Activated CD4-positive, alpha-beta memory T cell treated with anti-CD3 and anti-CD28 coated beads for 36 hours (primary cell): ENCODE results near the gene NFE2L1. TPM values are rescaled to one million over a fixed set of nuclear protein-coding genes. Genes with fewer than 3 reads are reported as not detected.
A peak's percentile ranks its signal among the peaks of the same experiment; 100 is the strongest.

Experiments
- CTCF ChIA-PET: fragments of 350-600 bp; sonication (Branson Sonifier 250); formaldehyde crosslinking; loops from one replicate; lab custom pipeline; 2021; ENCODE audit warnings: antibody characterized with exemption, inconsistent platforms; lab: Charles Lee
- POLR2A ChIA-PET: fragments of 350-600 bp; sonication (Branson Sonifier 250); formaldehyde crosslinking; loops from one replicate; lab custom pipeline; 2021; ENCODE audit warnings: antibody characterized with exemption; lab: Charles Lee
- DNase-seq: peaks from one replicate; pipeline ENCODE4 v3.0.0-alpha.2; 2020
- H3K27ac Mint-ChIP-seq: one replicate; pipeline ENCODE4 v1.8.0; 2021; ENCODE audit warnings: mixed read lengths
- H3K27me3 Mint-ChIP-seq: one replicate; pipeline ENCODE4 v1.8.0; 2021; ENCODE audit warnings: mixed read lengths
- H3K36me3 Mint-ChIP-seq: one replicate; pipeline ENCODE4 v1.8.0; 2021; ENCODE audit warnings: mixed read lengths
- H3K4me1 Mint-ChIP-seq: one replicate; pipeline ENCODE4 v1.8.0; 2021; ENCODE audit warnings: low read depth, mixed read lengths
- H3K4me3 Mint-ChIP-seq: one replicate; pipeline ENCODE4 v1.8.0; 2021; ENCODE audit warnings: mild to moderate bottlenecking, mixed read lengths
- H3K9me3 Mint-ChIP-seq: one replicate; pipeline ENCODE4 v1.8.0; 2021; ENCODE audit warnings: mixed read lengths
- intact Hi-C: fragments of 100-400 bp; cut with micrococcal nuclease; formaldehyde crosslinking; loops from one replicate; pipeline ENCODE4 v1.15.1; 2023
- total RNA-seq, 2 experiments: library from RNA; stranded (reverse); gene quantifications; one replicate each; pipeline ENCODE4 v1.2.3, GENCODE V29; 2021

Gene NFE2L1
- total RNA-seq, 2 experiments from 2014 or later: 82.4 to 84.1 TPM

DNA sequence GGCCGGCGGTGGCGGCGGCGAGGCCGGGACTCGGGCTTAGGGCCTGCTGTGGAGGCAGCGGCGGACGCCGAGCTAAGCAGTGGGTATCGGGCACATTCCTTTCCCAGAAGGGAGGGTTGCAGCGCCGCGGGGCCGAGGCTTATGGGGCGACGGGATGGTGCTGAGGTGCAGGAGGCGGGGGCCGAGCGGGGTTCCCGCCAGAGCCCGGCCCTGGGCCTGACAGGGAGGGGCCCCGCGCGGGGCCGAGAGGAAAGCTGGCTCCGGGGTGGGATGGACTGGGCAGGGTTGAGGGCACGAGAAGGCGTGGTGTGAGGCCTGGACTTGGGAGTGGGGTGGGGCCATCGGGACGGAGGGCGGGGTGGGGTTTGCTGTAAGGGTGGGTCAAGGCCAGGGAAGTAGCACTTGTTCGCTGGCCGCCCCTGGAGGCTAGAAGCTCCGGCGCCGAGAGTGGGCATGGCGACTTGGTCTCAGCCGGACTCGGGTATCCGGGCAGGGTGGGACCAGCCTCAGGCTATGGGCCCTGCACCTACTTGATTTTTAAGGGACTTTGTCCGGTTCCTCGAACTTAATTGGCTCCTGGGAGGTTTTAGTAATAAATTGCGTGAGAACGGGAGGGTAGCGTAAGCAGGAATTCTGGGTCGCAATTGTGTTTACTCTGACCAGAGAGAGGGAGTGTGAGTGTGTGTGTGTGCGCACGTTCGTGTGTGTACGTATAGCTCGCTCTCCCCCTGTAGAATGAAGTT is 396 bp downstream of the NFE2L1 start:
- H3K9me3 Mint-ChIP-seq: no peaks in the 10 kb centered on the region
- peak overlapping the region; percentile 97 for H3K4me3 Mint-ChIP-seq
- intact Hi-C loops: loop anchor here (1.0 to 5.0 kb wide), 8 partner anchors 11 to 859 kb away; partner anchors contain the start of genes CBX1, CDK5RAP3, COPZ2 and SNX11
- peaks cover 56% of the 10 kb centered on the region for H3K4me1 Mint-ChIP-seq
- POLR2A ChIA-PET: interaction anchor here (0.5 to 4.6 kb wide), 10 partner anchors 8 to 1245 kb away, joined by 3 to 31 read pairs (median 8); partner anchors contain the start of genes CBX1, COPZ2, PNPO and SNX11
- peak overlapping the region; percentile 97 for H3K27ac Mint-ChIP-seq
- H3K27me3 Mint-ChIP-seq: no peaks in the 10 kb centered on the region
- peak; percentile 48 for DNase-seq
- CTCF ChIA-PET: interaction anchor here (0.7 to 4.9 kb wide), 14 partner anchors 8 to 588 kb away, joined by 3 to 77 read pairs (median 4); partner anchors contain the start of genes CBX1, CDK5RAP3 and COPZ2
- peaks cover 48% of the 10 kb centered on the region for H3K36me3 Mint-ChIP-seq

DNA sequence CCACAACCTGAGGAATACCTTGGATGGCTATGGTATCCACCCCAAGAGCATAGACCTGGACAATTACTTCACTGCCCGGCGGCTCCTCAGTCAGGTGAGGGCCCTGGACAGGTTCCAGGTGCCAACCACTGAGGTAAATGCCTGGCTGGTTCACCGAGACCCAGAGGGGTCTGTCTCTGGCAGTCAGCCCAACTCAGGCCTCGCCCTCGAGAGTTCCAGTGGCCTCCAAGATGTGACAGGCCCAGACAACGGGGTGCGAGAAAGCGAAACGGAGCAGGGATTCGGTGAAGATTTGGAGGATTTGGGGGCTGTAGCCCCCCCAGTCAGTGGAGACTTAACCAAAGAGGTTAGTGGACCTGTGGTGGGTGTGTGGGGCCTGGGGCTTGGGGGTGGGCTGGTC is 3.1 kb downstream of the NFE2L1 start:
- no peaks in the 10 kb centered on the region for H3K9me3 Mint-ChIP-seq
- peak overlapping the region; percentile 13 for H3K4me3 Mint-ChIP-seq
- intact Hi-C loops: no loop called here
- H3K27ac Mint-ChIP-seq: peak overlapping the region; percentile 49
- H3K27me3 Mint-ChIP-seq: no peaks in the 10 kb centered on the region
- POLR2A ChIA-PET: no interaction called here
- peaks cover 60% of the 10 kb centered on the region for H3K36me3 Mint-ChIP-seq
- no peak for DNase-seq
- CTCF ChIA-PET: no interaction called here
- peaks cover 70% of the 10 kb centered on the region for H3K4me1 Mint-ChIP-seq

DNA sequence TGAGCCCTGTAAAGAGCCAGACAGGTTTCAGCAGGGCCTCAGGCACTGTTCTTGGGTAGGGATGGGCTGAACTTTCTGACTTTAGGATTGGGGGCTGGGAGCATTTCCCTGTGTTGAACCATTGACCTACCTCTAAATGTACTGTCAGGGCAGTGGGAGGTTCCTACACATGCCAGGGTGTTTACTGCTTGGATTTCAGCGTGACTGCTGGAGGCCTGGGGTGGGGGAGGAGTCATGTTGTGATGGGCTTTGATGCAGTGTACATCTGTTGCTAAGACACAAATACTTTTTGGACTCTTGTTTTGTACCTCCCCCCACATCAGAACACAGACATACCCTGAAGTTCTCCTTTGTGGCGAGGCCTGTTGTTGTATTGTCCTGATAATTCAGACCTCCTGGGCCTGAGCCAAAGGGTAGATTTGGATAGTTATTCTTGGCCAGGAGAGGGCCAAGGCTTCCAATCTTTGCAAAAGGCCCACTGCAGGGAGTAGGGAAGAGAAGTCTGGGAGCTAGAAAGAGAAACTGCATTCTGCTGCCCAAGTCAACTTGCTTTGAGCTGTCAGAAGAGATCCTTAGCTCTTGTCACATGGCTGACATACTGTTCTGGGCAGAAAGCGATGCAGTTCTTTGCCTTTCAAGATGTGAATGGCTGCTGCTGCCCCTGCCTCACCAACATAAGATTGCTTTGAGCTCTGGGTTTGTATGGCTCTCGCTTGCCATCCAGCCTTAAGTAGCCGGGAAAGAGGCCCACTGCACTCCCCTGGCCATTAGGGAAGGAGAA is 3.7 kb downstream of the NFE2L1 start:
- H3K27me3 Mint-ChIP-seq: no peaks in the 10 kb centered on the region
- H3K27ac Mint-ChIP-seq: peak overlapping the region; percentile 49
- ChIA-PET POLR2A (interaction anchor here (1.0 to 1.3 kb wide), 2 partner anchors 10 to 57 kb away, joined by 3 to 6 read pairs; no protein-coding TSS in a partner anchor), CTCF (interaction anchor here (0.8 to 1.7 kb wide), 4 partner anchors 25 to 28 kb away, joined by 4 to 5 read pairs (median 4); no protein-coding TSS in a partner anchor)
- DNase-seq: no peak
- intact Hi-C loops: no loop called here
- no peaks in the 10 kb centered on the region for H3K9me3 Mint-ChIP-seq
- peaks cover 63% of the 10 kb centered on the region for H3K36me3 Mint-ChIP-seq
- H3K4me1 Mint-ChIP-seq: peaks cover 70% of the 10 kb centered on the region
- H3K4me3 Mint-ChIP-seq: peak overlapping the region; percentile 13

DNA sequence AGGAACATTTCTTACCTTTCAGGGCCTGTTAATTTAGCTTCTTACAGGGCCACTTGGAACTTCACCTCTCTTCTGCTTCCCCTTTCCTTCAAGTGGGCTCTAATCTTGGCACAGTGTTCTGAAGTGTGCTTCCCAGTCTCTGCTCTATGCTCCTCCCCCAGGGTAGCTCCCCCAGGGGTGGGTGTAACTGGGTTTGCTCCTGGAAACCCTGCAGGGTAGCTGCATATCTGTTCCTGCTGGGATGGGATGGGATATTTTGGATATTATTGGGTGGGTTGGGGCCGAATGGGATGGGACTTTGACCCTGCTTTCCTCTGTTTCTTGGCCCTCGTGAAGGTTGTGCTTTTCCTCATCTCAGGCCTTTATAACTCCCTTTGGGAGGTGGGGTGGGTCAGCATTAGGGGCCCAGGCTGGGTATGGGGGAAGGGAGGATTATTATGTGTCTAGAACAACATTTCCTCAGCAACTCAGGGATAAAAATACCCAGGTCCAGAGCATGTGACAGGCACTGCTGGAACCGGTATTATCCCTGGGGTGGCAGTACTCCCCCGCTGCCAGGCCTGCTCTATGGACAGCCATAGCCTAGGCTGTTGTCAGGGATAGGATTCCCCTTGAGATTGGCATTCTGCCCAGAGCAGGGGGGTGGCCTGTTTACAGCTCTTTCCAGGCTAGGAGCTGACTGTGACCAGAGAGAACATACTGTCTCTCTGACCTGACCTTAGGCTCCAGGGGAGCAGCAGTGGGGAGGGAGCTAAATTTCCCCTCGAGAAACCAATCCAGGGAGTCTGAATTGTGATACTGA is 5.0 kb downstream of the NFE2L1 start:
- no peaks in the 10 kb centered on the region for H3K9me3 Mint-ChIP-seq
- H3K36me3 Mint-ChIP-seq: peaks cover 69% of the 10 kb centered on the region
- H3K4me1 Mint-ChIP-seq: peaks cover 74% of the 10 kb centered on the region
- intact Hi-C loops: no loop called here
- POLR2A ChIA-PET: interaction anchor here (1.3 kb wide), 1 partner anchor 9 kb away, joined by 6 read pairs; no protein-coding TSS in a partner anchor
- peak overlapping the region; percentile 74 for H3K27ac Mint-ChIP-seq
- CTCF ChIA-PET: interaction anchor here (1.7 kb wide), 1 partner anchor 27 kb away, joined by 5 read pairs; no protein-coding TSS in a partner anchor
- no peak for DNase-seq
- H3K27me3 Mint-ChIP-seq: no peaks in the 10 kb centered on the region
- no peak overlapping the region for H3K4me3 Mint-ChIP-seq

- CTCF ChIA-PET: no interaction called here
- Mint-ChIP-seq H3K9me3 (no peaks in the 10 kb centered on the region), H3K36me3 (peaks cover 74% of the 10 kb centered on the region), H3K27ac (peak overlapping the region; percentile 74), H3K4me3 (no peak overlapping the region), H3K4me1 (peaks cover 74% of the 10 kb centered on the region), H3K27me3 (no peaks in the 10 kb centered on the region)
- POLR2A ChIA-PET: no interaction called here
- no peak for DNase-seq
- intact Hi-C loops: no loop called here
Measured at GRCh38 chr17:48053758-48054237, 5.6 kb downstream of the NFE2L1 start.

DNA sequence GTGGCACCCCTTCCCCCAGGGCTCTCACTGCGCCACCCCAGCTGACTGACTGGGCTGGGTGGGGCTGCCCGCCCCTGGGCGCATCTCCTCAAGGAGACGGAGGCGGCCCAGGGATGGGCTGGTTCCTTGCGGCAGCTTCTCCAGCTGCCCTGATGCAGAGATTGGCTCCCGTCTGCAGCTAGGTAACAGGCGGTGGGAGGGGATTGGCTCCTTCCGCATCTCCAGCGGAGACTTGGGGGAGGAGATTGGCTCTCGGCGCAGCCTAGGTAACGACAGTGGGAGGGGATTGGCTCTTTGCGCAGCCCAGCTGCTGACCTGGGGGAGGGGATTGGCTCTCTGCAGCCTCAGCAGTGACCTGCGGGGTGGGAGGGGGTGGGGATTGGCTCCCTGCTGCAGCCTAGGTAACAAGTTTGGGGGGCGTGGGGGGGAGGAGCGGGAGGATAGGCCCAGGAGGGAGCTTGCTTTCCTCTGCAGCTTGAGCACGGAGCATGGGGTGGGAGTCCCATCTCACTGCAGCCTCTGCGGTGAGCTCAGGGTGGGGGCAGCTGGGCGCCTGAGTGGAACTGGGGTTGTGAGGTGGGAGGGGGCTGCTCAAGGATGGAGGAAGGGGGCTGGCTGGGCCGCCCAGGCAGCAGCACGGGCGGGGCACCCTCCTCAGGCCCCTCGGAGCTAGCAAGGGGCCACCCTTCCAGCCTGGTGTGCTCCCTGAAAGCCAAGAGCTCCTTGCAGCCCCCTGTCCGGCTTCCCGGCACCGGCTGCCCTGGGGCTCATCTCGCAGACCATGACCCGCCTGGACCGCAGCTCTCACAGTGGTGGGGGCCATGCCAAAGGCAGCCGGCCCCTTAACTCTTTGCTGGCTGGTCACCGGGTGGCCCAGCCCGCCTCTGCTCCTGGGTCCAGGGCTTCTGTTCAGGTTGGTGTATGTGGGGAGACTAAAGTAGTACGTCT is 6.4 kb downstream of the NFE2L1 start:
- ChIA-PET CTCF (interaction anchor here (1.0 to 4.3 kb wide), 4 partner anchors 26 to 75 kb away, joined by 3 to 25 read pairs (median 4); no protein-coding TSS in a partner anchor), POLR2A (interaction anchor here (1.1 kb wide), 1 partner anchor 69 kb away, joined by 4 read pairs; no protein-coding TSS in a partner anchor)
- intact Hi-C loops: no loop called here
- Mint-ChIP-seq H3K27ac (peak overlapping the region; percentile 99), H3K36me3 (peaks cover 78% of the 10 kb centered on the region), H3K27me3 (no peaks in the 10 kb centered on the region), H3K4me1 (peaks cover 69% of the 10 kb centered on the region), H3K4me3 (peak overlapping the region; percentile 65), H3K9me3 (no peaks in the 10 kb centered on the region)
- DNase-seq: no peak

- peak; percentile 79 for DNase-seq
- Mint-ChIP-seq H3K36me3 (peaks cover 77% of the 10 kb centered on the region), H3K27ac (peak overlapping the region; percentile 99), H3K4me3 (peak overlapping the region; percentile 65), H3K4me1 (peaks cover 60% of the 10 kb centered on the region), H3K27me3 (no peaks in the 10 kb centered on the region), H3K9me3 (no peaks in the 10 kb centered on the region)
- ChIA-PET POLR2A (interaction anchor here (1.1 to 3.9 kb wide), 4 partner anchors 8 to 68 kb away, joined by 3 to 31 read pairs (median 4); partner anchors contain the start of gene NFE2L1), CTCF (interaction anchor here (0.9 to 4.3 kb wide), 10 partner anchors 8 to 85 kb away, joined by 3 to 25 read pairs (median 4); partner anchors contain the start of genes CDK5RAP3, COPZ2 and NFE2L1)
- intact Hi-C loops: no loop called here
Measured at GRCh38 chr17:48055531-48056245, 7.5 kb downstream of the NFE2L1 start.

DNA sequence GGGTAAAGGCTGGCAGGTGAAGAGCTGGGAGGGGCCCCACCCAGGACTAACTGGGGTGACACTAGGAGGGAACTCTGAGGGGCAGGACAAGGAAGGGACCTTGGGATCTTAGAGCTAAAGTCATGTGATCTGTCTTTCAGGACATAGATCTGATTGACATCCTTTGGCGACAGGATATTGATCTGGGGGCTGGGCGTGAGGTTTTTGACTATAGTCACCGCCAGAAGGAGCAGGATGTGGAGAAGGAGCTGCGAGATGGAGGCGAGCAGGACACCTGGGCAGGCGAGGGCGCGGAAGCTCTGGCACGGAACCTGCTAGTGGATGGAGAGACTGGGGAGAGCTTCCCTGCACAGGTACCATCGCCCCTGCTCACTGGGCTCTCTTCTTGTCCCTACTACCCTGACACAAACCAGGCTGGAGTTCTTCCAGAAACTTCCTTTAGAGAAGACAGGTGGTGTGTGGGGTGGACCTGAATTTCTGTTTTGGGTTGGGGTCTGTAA is 8.1 kb downstream of the NFE2L1 start:
- peak; percentile 33 for DNase-seq
- peak overlapping the region; percentile 99 for H3K27ac Mint-ChIP-seq
- no peaks in the 10 kb centered on the region for H3K27me3 Mint-ChIP-seq
- H3K4me3 Mint-ChIP-seq: peak overlapping the region; percentile 65
- intact Hi-C loops: no loop called here
- peaks cover 74% of the 10 kb centered on the region for H3K36me3 Mint-ChIP-seq
- ChIA-PET POLR2A (interaction anchor here (0.7 to 3.9 kb wide), 4 partner anchors 8 to 52 kb away, joined by 3 to 31 read pairs (median 4); partner anchors contain the start of genes NFE2L1 and SNX11), CTCF (interaction anchor here (0.9 to 4.3 kb wide), 8 partner anchors 8 to 86 kb away, joined by 3 to 25 read pairs (median 4); partner anchors contain the start of genes CDK5RAP3, COPZ2 and NFE2L1)
- H3K4me1 Mint-ChIP-seq: peaks cover 54% of the 10 kb centered on the region
- no peaks in the 10 kb centered on the region for H3K9me3 Mint-ChIP-seq

DNA sequence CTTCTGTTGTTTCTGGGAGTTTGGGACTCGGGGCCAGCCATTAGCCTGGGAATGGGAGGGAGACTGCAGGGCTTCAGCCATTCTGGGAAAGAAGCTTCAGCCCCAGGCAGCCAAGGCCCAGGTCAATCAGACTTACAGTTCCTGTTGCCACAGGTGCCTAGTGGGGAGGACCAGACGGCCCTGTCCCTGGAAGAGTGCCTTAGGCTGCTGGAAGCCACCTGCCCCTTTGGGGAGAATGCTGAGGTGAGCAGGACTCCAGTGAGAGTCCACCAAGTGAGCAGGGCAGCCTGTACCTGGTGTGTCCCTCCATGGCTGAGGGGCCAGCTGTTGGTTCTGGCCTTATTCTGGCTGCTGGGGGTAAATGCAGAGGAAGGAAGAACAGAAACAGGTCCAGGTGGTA is 8.7 kb downstream of the NFE2L1 start:
- Mint-ChIP-seq H3K4me3 (peak overlapping the region; percentile 65), H3K27ac (peak overlapping the region; percentile 99), H3K27me3 (no peaks in the 10 kb centered on the region), H3K4me1 (peaks cover 48% of the 10 kb centered on the region), H3K36me3 (peaks cover 71% of the 10 kb centered on the region), H3K9me3 (no peaks in the 10 kb centered on the region)
- no peak for DNase-seq
- ChIA-PET CTCF (interaction anchor here (1.7 to 4.3 kb wide), 5 partner anchors 9 to 41 kb away, joined by 3 to 25 read pairs (median 5); partner anchors contain the start of genes COPZ2 and NFE2L1), POLR2A (interaction anchor here (0.7 to 3.9 kb wide), 2 partner anchors 9 to 51 kb away, joined by 4 to 31 read pairs; partner anchors contain the start of genes NFE2L1 and SNX11)
- intact Hi-C loops: no loop called here
